SK-N-SH treated with all-trans-retinoic acid at 6 μM for 48 hours (cell line): Measurements from ENCODE around the gene OLFM1.

Experiments used
- PATZ1 ChIP-seq: fragments of 250-450 bp; sonication (Bioruptor Pico); IDR thresholded peaks from 2 replicates; pipeline ENCODE4 v1.8.0; 2020; ENCODE audit warnings: mild to moderate bottlenecking, moderate library complexity, borderline replicate concordance
- RARB ChIP-seq: fragments of 250-450 bp; sonication (Bioruptor Pico); IDR thresholded peaks from 2 replicates; pipeline ENCODE4 v1.8.0; 2021; ENCODE audit warnings: mild to moderate bottlenecking, moderate library complexity

DNA sequence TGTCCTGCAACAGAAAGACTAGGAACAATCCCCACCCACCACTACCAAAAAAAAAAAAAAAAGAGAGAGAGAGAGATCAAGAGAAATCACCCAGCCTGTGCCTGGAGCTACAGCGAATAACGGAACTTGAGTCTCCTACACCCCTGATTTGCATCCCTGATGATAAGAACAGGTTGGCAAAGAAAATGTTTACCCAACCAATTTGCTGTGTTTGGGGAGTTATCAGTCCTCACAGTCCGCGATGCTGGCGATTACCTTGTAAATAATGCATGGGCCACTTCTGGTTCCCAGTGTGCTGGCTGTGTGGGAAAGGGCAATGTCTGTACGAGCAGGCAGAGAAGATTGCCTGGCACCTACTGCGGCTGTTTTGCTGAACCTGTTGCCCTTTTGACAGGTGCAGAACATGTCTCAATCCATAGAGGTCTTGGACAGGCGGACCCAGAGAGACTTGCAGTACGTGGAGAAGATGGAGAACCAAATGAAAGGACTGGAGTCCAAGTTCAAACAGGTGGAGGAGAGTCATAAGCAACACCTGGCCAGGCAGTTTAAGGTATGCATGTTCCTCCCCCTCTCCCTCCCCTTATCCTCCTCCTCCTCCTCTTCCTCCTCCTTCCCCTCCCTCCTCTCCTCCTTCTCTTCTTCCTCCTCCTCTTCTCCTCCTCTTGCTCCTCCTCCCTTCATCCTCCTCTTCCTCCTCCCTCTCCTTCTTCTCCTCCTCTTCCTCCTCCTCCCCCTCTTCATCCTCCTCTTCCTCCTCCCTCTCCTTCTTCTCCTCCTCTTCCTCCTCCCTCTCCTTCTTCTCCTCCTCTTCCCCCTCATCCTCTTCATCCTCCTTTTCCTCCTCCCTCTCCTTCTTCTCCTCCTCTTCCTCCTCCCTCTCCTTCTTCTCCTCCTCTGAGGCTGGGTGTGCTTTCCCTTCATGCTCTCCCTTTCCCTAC, 8.3 kb downstream of the OLFM1 start:
- no peak for TF ChIP-seq RARB
- no peak for TF ChIP-seq PATZ1 (CRISPR knock-in tag)
